LNCaP clone FGC (cell line): ENCODE measurements around the gene CAPSL.
A peak's percentile ranks its signal among the peaks of the same experiment; 100 is the strongest.

Experiments used
- DNase-seq: peaks from one replicate; pipeline ENCODE4 v3.0.0-alpha.2; 2011; ENCODE audit warnings: low read depth
- H3K4me3 ChIP-seq: 2 replicates; pipeline ENCODE4 v1.5.1; 2011; ENCODE audit warnings: mild to moderate bottlenecking, low read depth, low read length, control low read depth
- TF ChIP-seq, protein P1 (sequence below): IDR thresholded peaks from 2 replicates; pipeline ENCODE4 v1.5.1; 2012; ENCODE audit warnings: mild to moderate bottlenecking; ENCODE audit not compliant: control insufficient read depth, insufficient read depth; ENCODE audit errors: extremely low read depth

Gene CAPSL

DNA sequence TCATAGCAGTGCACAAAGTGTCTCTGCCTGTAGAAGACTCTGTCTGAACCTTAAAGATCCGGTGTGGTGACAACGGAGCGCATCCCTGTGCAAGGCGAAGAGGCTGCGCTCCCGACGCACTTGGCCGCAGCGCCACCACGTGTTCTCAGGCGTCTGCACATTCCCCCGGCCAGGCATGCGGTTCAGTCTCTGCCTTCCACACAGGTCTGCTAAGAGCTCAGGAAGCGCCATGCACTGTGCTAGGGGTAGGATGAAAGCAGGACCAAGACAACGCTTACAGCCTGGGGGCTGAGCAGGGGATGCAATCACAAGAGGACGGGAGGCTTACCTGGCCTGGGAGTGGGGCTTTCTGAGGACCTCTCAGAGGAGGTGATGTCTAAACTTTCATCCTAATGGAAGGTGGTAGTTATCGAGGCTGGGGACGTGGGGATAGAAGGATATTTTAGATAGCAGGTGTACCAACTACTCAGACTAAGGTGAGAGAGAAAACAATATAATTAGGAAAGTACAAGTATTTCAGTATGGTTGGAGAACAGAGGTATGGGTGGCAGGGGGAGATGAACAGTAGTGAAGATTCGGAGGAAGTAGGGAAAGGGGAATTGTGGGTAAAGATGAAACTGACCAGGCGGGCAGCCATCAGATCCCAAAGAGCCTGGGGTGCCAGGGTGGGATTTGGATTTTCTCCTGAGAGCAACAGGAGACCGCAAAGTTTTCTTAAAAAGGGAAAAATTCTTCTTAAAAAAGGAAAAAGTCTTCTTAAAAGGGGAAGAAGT, 13.3 kb downstream of the CAPSL start:
- TF ChIP-seq, protein P1, sequence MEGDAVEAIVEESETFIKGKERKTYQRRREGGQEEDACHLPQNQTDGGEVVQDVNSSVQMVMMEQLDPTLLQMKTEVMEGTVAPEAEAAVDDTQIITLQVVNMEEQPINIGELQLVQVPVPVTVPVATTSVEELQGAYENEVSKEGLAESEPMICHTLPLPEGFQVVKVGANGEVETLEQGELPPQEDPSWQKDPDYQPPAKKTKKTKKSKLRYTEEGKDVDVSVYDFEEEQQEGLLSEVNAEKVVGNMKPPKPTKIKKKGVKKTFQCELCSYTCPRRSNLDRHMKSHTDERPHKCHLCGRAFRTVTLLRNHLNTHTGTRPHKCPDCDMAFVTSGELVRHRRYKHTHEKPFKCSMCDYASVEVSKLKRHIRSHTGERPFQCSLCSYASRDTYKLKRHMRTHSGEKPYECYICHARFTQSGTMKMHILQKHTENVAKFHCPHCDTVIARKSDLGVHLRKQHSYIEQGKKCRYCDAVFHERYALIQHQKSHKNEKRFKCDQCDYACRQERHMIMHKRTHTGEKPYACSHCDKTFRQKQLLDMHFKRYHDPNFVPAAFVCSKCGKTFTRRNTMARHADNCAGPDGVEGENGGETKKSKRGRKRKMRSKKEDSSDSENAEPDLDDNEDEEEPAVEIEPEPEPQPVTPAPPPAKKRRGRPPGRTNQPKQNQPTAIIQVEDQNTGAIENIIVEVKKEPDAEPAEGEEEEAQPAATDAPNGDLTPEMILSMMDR: peak; percentile 96
- H3K4me3 ChIP-seq: no peak overlapping the region
- DNase-seq: peak; percentile 27

- TF ChIP-seq, protein P1: no peak
- no peak for DNase-seq
- no peak overlapping the region for H3K4me3 ChIP-seq
These were observed 14.1 kb downstream of the CAPSL start for GRCh38 chr5:35924122-35924949.

DNA sequence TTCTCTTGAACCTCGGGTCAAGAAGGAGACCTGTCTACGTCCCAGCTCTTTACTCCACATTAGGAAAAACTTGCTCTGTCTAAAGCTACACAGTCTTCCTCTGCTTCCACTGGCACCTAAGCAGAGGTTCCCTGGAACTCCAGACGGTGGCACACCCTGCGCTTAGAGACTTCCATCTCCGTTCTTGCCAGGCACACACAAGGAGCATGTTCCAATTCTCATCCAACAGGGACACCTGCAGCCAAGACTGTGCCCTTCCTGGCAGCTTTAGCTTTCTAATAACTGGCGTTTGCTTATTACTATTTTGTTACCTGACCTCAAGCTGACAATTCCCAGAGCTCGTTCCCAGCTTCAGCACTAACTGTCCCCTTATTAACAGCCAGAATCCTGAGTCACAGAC, 16.0 kb downstream of the CAPSL start:
- H3K4me3 ChIP-seq: no peak overlapping the region
- no peak for DNase-seq
- TF ChIP-seq, protein P1: peak; percentile 44; the same call in 1 of the 2 replicates

DNA sequence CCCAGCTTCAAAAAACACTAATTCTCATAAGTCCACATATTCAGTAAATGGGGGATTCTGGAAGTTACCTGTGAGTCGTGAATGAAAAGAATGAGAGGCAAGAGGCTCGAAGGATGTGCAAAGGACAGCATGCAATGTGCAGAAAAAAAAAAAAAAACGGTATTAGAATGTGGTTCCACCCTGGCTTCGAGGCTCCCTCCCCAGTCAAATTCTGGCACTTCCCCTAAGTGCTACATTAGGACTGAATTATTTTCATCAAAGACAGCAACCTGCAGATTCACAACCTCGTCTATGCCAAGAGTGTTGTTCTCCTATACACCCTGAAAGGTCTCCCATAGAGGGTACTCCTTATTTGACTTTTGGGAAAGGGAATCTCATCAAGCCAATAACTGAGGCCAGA, 16.5 kb downstream of the CAPSL start:
- no peak overlapping the region for H3K4me3 ChIP-seq
- no peak for DNase-seq
- TF ChIP-seq, protein P1: no peak

GRCh38 chr5:35920890-35921289, 17.5 kb downstream of the CAPSL start:
- TF ChIP-seq, protein P1: peak; percentile 53
- DNase-seq: no peak
- H3K4me3 ChIP-seq: no peak overlapping the region

GRCh38 chr5:35919191-35919590, 19.2 kb downstream of the CAPSL start:
- no peak for DNase-seq
- TF ChIP-seq, protein P1: no peak
- H3K4me3 ChIP-seq: no peak overlapping the region
